ENCODE data around the gene UBA5. TPM values are rescaled to one million over a fixed set of nuclear protein-coding genes. Genes with fewer than 3 reads are reported as not detected.

The UBA5 gene
- total RNA-seq, 4 donors from 2014 or later: 56.3 to 74.4 (median 61.5) TPM

- no peak for DNase-seq
- no peaks in the 10 kb centered on the region for H3K9me3 ChIP-seq
- H3K4me3 ChIP-seq (replicated peaks in 1 of 3): peak overlapping the region in 2 of 3 donors; percentile 41 to 92
- TF ChIP-seq POLR2A (IDR thresholded peaks at IDR 0.05): no peak
- TF ChIP-seq CTCF (IDR thresholded peaks at IDR 0.05): no peak
- H3K36me3 ChIP-seq: no peaks in the 10 kb centered on the region
- 20 to 27% methylated on average over 8 of the region's 8 CpGs for WGBS, 2 donors
- no peaks in the 10 kb centered on the region for H3K27me3 ChIP-seq
- peaks cover 15 to 27% of the 10 kb centered on the region in 2 donors for H3K4me1 ChIP-seq
- intact Hi-C loops (cut with DNase I): no loop called here
- peak overlapping the region in 1 of 3 donors; percentile 94 for H3K27ac ChIP-seq
Measured at GRCh38 chr3:132661101-132661500, 972 bp downstream of the UBA5 start.

GRCh38 chr3:132662212-132662611 lies 2.1 kb downstream of the UBA5 start:
- peaks cover 15 to 27% of the 10 kb centered on the region in 2 donors for H3K4me1 ChIP-seq
- DNase-seq: no peak
- intact Hi-C loops (cut with DNase I): no loop called here
- H3K4me3 ChIP-seq (replicated peaks in 1 of 3): no peak overlapping the region
- H3K27ac ChIP-seq: no peak overlapping the region
- no peaks in the 10 kb centered on the region for H3K36me3 ChIP-seq
- no peaks in the 10 kb centered on the region for H3K9me3 ChIP-seq
- no peaks in the 10 kb centered on the region for H3K27me3 ChIP-seq
- TF ChIP-seq CTCF (IDR thresholded peaks at IDR 0.05) (no peak), POLR2A (IDR thresholded peaks at IDR 0.05) (no peak)

- intact Hi-C loops (cut with DNase I): no loop called here
- Histone ChIP-seq H3K4me3 (replicated peaks in 1 of 3) (no peak overlapping the region), H3K4me1 (peaks cover 15 to 18% of the 10 kb centered on the region in 2 donors), H3K27me3 (no peaks in the 10 kb centered on the region), H3K9me3 (no peaks in the 10 kb centered on the region), H3K27ac (no peak overlapping the region), H3K36me3 (no peaks in the 10 kb centered on the region)
- DNase-seq: no peak
- WGBS, 2 donors: 77 to 80% methylated on average over 3 of the region's 3 CpGs
- TF ChIP-seq CTCF (IDR thresholded peaks at IDR 0.05) (no peak), POLR2A (IDR thresholded peaks at IDR 0.05) (no peak)
Measured at GRCh38 chr3:132665230-132665745, 5.2 kb downstream of the UBA5 start.

GRCh38 chr3:132669256-132669777 lies 9.2 kb downstream of the UBA5 start:
- intact Hi-C loops (cut with DNase I): no loop called here
- Histone ChIP-seq H3K9me3 (no peaks in the 10 kb centered on the region), H3K36me3 (peaks cover 7 to 8% of the 10 kb centered on the region in 2 donors), H3K4me3 (replicated peaks in 1 of 3) (no peak overlapping the region), H3K27me3 (no peaks in the 10 kb centered on the region), H3K4me1 (peaks cover 0 to 5% of the 10 kb centered on the region in 2 donors), H3K27ac (no peak overlapping the region)
- WGBS, 2 donors: 98 to 99% methylated on average over 5 of the region's 5 CpGs
- no peak for TF ChIP-seq CTCF (IDR thresholded peaks at IDR 0.05)
- no peak for TF ChIP-seq POLR2A (IDR thresholded peaks at IDR 0.05)
- DNase-seq: no peak

- intact Hi-C loops (cut with DNase I): no loop called here
Measured at GRCh38 chr3:132675408-132675807, 15.3 kb downstream of the UBA5 start.

More at GRCh38 chr3:132675408-132675807, 15.3 kb downstream of the UBA5 start:
- peaks cover 0 to 5% of the 10 kb centered on the region in 2 donors for H3K4me1 ChIP-seq
- peaks cover 17 to 23% of the 10 kb centered on the region in 2 donors for H3K36me3 ChIP-seq
- DNase-seq: no peak
- TF ChIP-seq CTCF (IDR thresholded peaks at IDR 0.05) (no peak), POLR2A (IDR thresholded peaks at IDR 0.05) (no peak)
- H3K9me3 ChIP-seq: no peaks in the 10 kb centered on the region
- no peak overlapping the region for H3K4me3 ChIP-seq (replicated peaks in 1 of 3)
- H3K27me3 ChIP-seq: no peaks in the 10 kb centered on the region
- no peak overlapping the region for H3K27ac ChIP-seq

All from thyroid gland (tissue), 4 donors.